Measurements from ENCODE around the gene SEMA4D. TPM values are rescaled to one million over a fixed set of nuclear protein-coding genes. Genes with fewer than 3 reads are reported as not detected.
"Not testable (repeated sequence)": the region's sequence is repeated elsewhere in the genome, so short reads cannot be mapped to it uniquely, and the experiment has no call there.

Gene SEMA4D
- total and polyA plus RNA-seq, 4 donors = 30.9 to 124 (median 89.0) TPM

- Histone ChIP-seq H3K27me3 (ENCODE audit: control insufficient read depth, insufficient read depth, low read length) (no peaks in the 10 kb centered on the region), H3K4me1 (ENCODE audit: control insufficient read depth, insufficient read depth, low read length) (peaks cover 28% of the 10 kb centered on the region)
Observed at GRCh38 chr9:89486681-89487080, 11.2 kb downstream of the SEMA4D start.

GRCh38 chr9:89484475-89485404, 13.2 kb downstream of the SEMA4D start:
- Histone ChIP-seq H3K27ac (ENCODE audit: low read depth, low read length) (no peak overlapping the region), H3K36me3 (ENCODE audit: control insufficient read depth, insufficient read depth, low read length) (peaks cover 4% of the 10 kb centered on the region), H3K9me3 (ENCODE audit: control insufficient read depth, insufficient read depth, low read length) (peaks cover 2% of the 10 kb centered on the region), H3K4me3 (ENCODE audit: low read depth, low read length) (no peak overlapping the region), H3K4me1 (ENCODE audit: control insufficient read depth, insufficient read depth, low read length) (peaks cover 34% of the 10 kb centered on the region), H3K27me3 (ENCODE audit: control insufficient read depth, insufficient read depth, low read length) (no peaks in the 10 kb centered on the region)
- WGBS (ENCODE audit: insufficient coverage) = 97% methylated on average over 6 of the region's 6 CpGs
- no peak for DNase-seq (ENCODE audit: low read depth in 4 of 6, low spot score in 6 of 6)

More at GRCh38 chr9:89486681-89487080, 11.2 kb downstream of the SEMA4D start:
- Histone ChIP-seq H3K9me3 (ENCODE audit: control insufficient read depth, insufficient read depth, low read length) (peaks cover 2% of the 10 kb centered on the region), H3K27ac (ENCODE audit: low read depth, low read length) (no peak overlapping the region), H3K36me3 (ENCODE audit: control insufficient read depth, insufficient read depth, low read length) (peaks cover 7% of the 10 kb centered on the region), H3K4me3 (ENCODE audit: low read depth, low read length) (no peak overlapping the region)
- DNase-seq (ENCODE audit: low read depth in 4 of 6, low spot score in 6 of 6) = no peak

DNA sequence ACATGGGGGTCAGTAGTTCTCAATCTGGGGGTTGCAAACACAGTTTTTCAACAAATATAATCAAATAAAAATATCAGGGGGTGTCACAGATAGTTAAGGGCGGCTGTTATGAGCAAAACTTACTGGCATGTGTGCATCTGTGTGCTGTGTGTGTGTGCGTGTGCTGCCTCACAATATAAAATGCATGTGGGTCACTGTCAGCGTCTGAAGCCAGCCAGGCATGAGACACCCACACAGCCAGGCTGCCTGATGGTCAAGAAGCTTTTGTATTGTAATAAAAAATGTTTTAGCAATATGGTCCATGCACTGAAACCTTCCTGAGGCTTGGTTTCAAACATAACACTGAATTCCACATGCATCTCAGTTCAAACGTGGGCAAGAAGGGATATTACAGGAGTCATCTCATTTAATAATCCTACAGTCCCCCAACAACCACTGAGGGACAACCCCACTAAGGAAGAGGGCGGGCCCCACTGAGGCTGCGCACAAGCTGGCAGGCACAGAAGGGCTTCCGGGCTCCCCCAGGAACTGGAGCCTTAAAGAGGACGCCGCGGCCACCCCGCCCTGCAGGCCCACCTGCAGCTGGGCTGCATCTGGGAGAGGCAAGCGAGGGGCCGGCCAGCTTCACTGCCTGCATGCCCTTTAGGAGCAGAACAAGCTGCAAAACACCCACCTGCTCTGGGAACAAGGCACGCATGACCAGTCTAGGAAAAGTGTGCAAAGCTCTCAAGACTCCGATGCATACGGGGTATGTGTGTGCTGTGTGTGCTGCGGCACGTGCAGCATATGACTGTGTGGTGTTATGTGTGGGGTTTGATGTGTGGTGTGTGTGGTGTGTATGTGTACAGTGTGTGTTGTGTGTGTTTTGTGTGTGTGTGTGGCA, 14.1 kb downstream of the SEMA4D start:
- H3K27me3 ChIP-seq (ENCODE audit: control insufficient read depth, insufficient read depth, low read length) = no peaks in the 10 kb centered on the region
- H3K4me1 ChIP-seq (ENCODE audit: control insufficient read depth, insufficient read depth, low read length) = peaks cover 37% of the 10 kb centered on the region
- no peak for DNase-seq (ENCODE audit: low read depth in 4 of 6, low spot score in 6 of 6)
- H3K27ac ChIP-seq (ENCODE audit: low read depth, low read length) = no peak overlapping the region
- H3K4me3 ChIP-seq (ENCODE audit: low read depth, low read length) = no peak overlapping the region
- WGBS (ENCODE audit: insufficient coverage) = 72% methylated on average over 15 of the region's 18 CpGs
- H3K9me3 ChIP-seq (ENCODE audit: control insufficient read depth, insufficient read depth, low read length) = peaks cover 2% of the 10 kb centered on the region
- peaks cover 4% of the 10 kb centered on the region for H3K36me3 ChIP-seq (ENCODE audit: control insufficient read depth, insufficient read depth, low read length)

DNA sequence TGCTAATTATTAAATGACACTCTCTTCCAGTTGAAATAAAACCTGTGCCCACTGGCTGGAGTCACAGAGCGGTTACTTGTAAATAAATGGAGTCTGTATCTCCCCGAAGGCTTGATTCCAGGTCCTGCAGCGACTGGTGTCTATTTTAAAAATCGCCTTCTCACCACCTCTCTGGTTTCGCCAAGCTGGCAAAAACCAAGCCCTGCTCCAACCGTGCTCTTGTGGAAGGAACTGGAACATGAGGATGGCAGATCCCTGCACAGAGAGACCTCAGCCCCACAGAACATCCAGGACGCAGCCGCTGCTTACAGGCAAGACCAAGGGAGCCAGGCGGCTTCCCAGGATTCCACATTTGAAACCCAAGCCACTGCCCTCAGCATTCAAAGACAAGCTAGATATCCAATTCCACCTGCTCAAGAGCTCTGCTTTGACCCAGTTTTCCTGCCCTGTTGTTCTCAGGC, 15.0 kb downstream of the SEMA4D start:
- H3K9me3 ChIP-seq (ENCODE audit: control insufficient read depth, insufficient read depth, low read length) = peaks cover 2% of the 10 kb centered on the region
- no peak overlapping the region for H3K4me3 ChIP-seq (ENCODE audit: low read depth, low read length)
- WGBS (ENCODE audit: insufficient coverage) = 55% methylated on average over 8 of the region's 9 CpGs
- no peaks in the 10 kb centered on the region for H3K27me3 ChIP-seq (ENCODE audit: control insufficient read depth, insufficient read depth, low read length)
- no peak overlapping the region for H3K27ac ChIP-seq (ENCODE audit: low read depth, low read length)
- H3K36me3 ChIP-seq (ENCODE audit: control insufficient read depth, insufficient read depth, low read length) = peaks cover 4% of the 10 kb centered on the region
- DNase-seq (ENCODE audit: low read depth in 4 of 6, low spot score in 6 of 6) = no peak
- H3K4me1 ChIP-seq (ENCODE audit: control insufficient read depth, insufficient read depth, low read length) = peaks cover 44% of the 10 kb centered on the region

DNA sequence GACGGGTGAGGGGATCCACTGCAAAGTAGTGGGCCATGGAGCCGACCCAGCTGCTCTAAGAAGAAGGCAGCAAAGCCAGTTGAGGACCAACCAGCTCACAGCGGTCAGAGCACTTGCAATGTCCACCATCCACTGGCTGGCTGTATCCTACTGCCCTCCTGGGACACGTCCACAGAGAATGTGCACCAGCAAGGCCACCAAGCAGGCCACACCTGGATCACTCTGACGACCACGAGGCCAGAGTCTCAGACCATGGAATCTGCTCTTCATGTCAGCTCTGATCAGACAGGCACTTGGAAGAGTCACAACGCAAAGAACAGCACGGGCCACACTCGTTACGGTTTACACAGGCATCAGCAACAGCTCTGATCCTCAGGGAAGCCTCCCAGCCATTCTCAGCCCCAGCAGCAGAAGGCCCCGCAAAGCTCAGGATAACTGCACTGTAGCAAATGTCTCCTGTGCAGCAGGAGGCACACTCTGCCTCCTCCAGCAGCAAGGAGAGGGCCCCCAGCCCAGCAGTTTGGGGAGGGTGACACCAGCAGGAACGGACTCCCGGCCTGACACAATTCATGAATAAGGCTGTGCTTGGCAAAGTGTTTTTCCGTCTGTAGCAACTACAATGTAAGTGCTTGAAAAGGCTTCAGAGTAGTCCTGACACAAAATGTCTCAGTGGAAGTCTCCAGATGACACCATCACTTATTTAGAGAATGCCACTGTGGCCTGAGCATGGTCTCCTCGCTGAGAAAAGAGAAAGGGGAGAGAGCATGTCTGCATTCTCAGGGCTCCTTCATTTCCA, 15.7 kb downstream of the SEMA4D start:
- H3K27ac ChIP-seq (ENCODE audit: low read depth, low read length) = no peak overlapping the region
- peaks cover 4% of the 10 kb centered on the region for H3K36me3 ChIP-seq (ENCODE audit: control insufficient read depth, insufficient read depth, low read length)
- H3K27me3 ChIP-seq (ENCODE audit: control insufficient read depth, insufficient read depth, low read length) = no peaks in the 10 kb centered on the region
- no peak overlapping the region for H3K4me3 ChIP-seq (ENCODE audit: low read depth, low read length)
- peaks cover 2% of the 10 kb centered on the region for H3K9me3 ChIP-seq (ENCODE audit: control insufficient read depth, insufficient read depth, low read length)
- H3K4me1 ChIP-seq (ENCODE audit: control insufficient read depth, insufficient read depth, low read length) = peaks cover 48% of the 10 kb centered on the region
- DNase-seq (ENCODE audit: low read depth in 4 of 6, low spot score in 6 of 6) = peak in 2 of 6 donors; percentile 50 to 61
- 56% methylated on average over 12 of the region's 15 CpGs for WGBS (ENCODE audit: insufficient coverage)

- peaks cover 2% of the 10 kb centered on the region for H3K9me3 ChIP-seq (ENCODE audit: control insufficient read depth, insufficient read depth, low read length)
- 95% methylated on average over 11 of the region's 11 CpGs for WGBS (ENCODE audit: insufficient coverage)
- peaks cover 48% of the 10 kb centered on the region for H3K4me1 ChIP-seq (ENCODE audit: control insufficient read depth, insufficient read depth, low read length)
- H3K27ac ChIP-seq (ENCODE audit: low read depth, low read length) = no peak overlapping the region
- H3K36me3 ChIP-seq (ENCODE audit: control insufficient read depth, insufficient read depth, low read length) = peaks cover 4% of the 10 kb centered on the region
- DNase-seq (ENCODE audit: low read depth in 4 of 6, low spot score in 6 of 6) = no peak
- no peak overlapping the region for H3K4me3 ChIP-seq (ENCODE audit: low read depth, low read length)
- H3K27me3 ChIP-seq (ENCODE audit: control insufficient read depth, insufficient read depth, low read length) = no peaks in the 10 kb centered on the region
Observed at GRCh38 chr9:89481538-89481915, 16.4 kb downstream of the SEMA4D start.

GRCh38 chr9:89480825-89481537, 16.9 kb downstream of the SEMA4D start:
- Histone ChIP-seq H3K4me1 (ENCODE audit: control insufficient read depth, insufficient read depth, low read length) (peaks cover 48% of the 10 kb centered on the region), H3K36me3 (ENCODE audit: control insufficient read depth, insufficient read depth, low read length) (peaks cover 4% of the 10 kb centered on the region), H3K27ac (ENCODE audit: low read depth, low read length) (no peak overlapping the region), H3K9me3 (ENCODE audit: control insufficient read depth, insufficient read depth, low read length) (no peaks in the 10 kb centered on the region), H3K4me3 (ENCODE audit: low read depth, low read length) (no peak overlapping the region), H3K27me3 (ENCODE audit: control insufficient read depth, insufficient read depth, low read length) (no peaks in the 10 kb centered on the region)
- WGBS (ENCODE audit: insufficient coverage) = 88% methylated on average over 11 of the region's 15 CpGs
- DNase-seq (ENCODE audit: low read depth in 4 of 6, low spot score in 6 of 6) = no peak

GRCh38 chr9:89480372-89480771, 17.5 kb downstream of the SEMA4D start:
- H3K4me1 ChIP-seq (ENCODE audit: control insufficient read depth, insufficient read depth, low read length) = peaks cover 48% of the 10 kb centered on the region
- not testable (repeated sequence) for H3K4me3 ChIP-seq (ENCODE audit: low read depth, low read length); H3K36me3 ChIP-seq (ENCODE audit: control insufficient read depth, insufficient read depth, low read length); H3K9me3 ChIP-seq (ENCODE audit: control insufficient read depth, insufficient read depth, low read length); H3K27me3 ChIP-seq (ENCODE audit: control insufficient read depth, insufficient read depth, low read length); H3K27ac ChIP-seq (ENCODE audit: low read depth, low read length); DNase-seq (ENCODE audit: low read depth in 4 of 6, low spot score in 6 of 6)
- WGBS (ENCODE audit: insufficient coverage) = 100% methylated on average over 4 of the region's 27 CpGs

DNA sequence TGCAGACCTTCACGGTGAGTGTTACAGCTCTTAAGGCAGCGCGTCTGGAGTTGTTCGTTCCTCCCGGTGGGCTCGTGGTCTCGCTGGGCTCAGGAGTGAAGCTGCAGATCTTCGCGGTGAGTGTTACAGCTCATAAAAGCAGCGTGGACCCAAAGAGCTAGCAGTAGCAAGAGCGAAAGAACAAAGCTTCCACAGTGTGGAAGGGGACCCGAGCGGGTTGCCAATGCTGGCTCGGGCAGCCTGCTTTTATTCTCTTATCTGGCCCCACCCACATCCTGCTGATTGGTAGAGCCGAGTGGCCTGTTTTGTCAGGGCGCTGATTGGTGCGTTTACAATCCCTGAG, 18.3 kb downstream of the SEMA4D start:
- not testable (repeated sequence) for DNase-seq (ENCODE audit: low read depth in 4 of 6, low spot score in 6 of 6); H3K27ac ChIP-seq (ENCODE audit: low read depth, low read length); H3K4me3 ChIP-seq (ENCODE audit: low read depth, low read length); H3K9me3 ChIP-seq (ENCODE audit: control insufficient read depth, insufficient read depth, low read length); H3K27me3 ChIP-seq (ENCODE audit: control insufficient read depth, insufficient read depth, low read length)
- peaks cover 10% of the 10 kb centered on the region for H3K36me3 ChIP-seq (ENCODE audit: control insufficient read depth, insufficient read depth, low read length)
- peaks cover 56% of the 10 kb centered on the region for H3K4me1 ChIP-seq (ENCODE audit: control insufficient read depth, insufficient read depth, low read length)
- 100% methylated on average over 2 of the region's 17 CpGs for WGBS (ENCODE audit: insufficient coverage)
